ENCODE results near the gene RAB23.

RAB23 gene

GRCh38 chr6:57205550-57206328 lies 16.4 kb downstream of the RAB23 start:
- peaks cover 5% of the 10 kb centered on the region; the same call in 1 of the 2 replicates for H3K36me3 ChIP-seq (ENCODE audit: insufficient read depth, low read length)
- H3F3A ChIP-seq (ENCODE audit: low read depth): no peaks in the 10 kb centered on the region
- H3K4me1 ChIP-seq (ENCODE audit: insufficient read depth, low read length, poor library complexity, severe bottlenecking): peaks cover 17% of the 10 kb centered on the region
- peaks cover 11% of the 10 kb centered on the region; the same call in 1 of the 2 replicates for H3K79me2 ChIP-seq (ENCODE audit: insufficient read depth, low read length)
- no peak overlapping the region for H2AFZ ChIP-seq (ENCODE audit: low read length)
- TF ChIP-seq CTCF (conservative IDR thresholded peaks at IDR 0.05; ENCODE audit: low read length): no peak
- no peak for TF ChIP-seq EZH2phosphoT487 (IDR thresholded peaks at IDR 0.05; ENCODE audit: borderline replicate concordance)
- no peak overlapping the region for H3K9ac ChIP-seq (ENCODE audit: low read depth, low read length, poor library complexity, severe bottlenecking)
- H3K9me3 ChIP-seq (ENCODE audit: insufficient read depth, low read depth, low read length): no peaks in the 10 kb centered on the region
- H4K20me1 ChIP-seq (ENCODE audit: insufficient read depth, low read length, poor library complexity, severe bottlenecking): no peaks in the 10 kb centered on the region
- H3K27me3 ChIP-seq (ENCODE audit: insufficient read depth, low read length, poor library complexity, severe bottlenecking): no peaks in the 10 kb centered on the region
- no peaks in the 10 kb centered on the region for H3K9me2 ChIP-seq (replicated peaks; ENCODE audit: low read depth, low read length)
- no peak overlapping the region for H3K4me3 ChIP-seq (ENCODE audit: low read length, poor library complexity, severe bottlenecking)
- no peak overlapping the region for H3K4me2 ChIP-seq (ENCODE audit: low read depth, low read length, poor library complexity, severe bottlenecking)

- Histone ChIP-seq H3K4me1 (ENCODE audit: insufficient read depth, low read length, poor library complexity, severe bottlenecking) (peaks cover 12% of the 10 kb centered on the region), H3F3A (ENCODE audit: low read depth) (no peaks in the 10 kb centered on the region), H3K9me3 (ENCODE audit: insufficient read depth, low read depth, low read length) (no peaks in the 10 kb centered on the region), H4K20me1 (ENCODE audit: insufficient read depth, low read length, poor library complexity, severe bottlenecking) (no peaks in the 10 kb centered on the region), H3K36me3 (ENCODE audit: insufficient read depth, low read length) (peaks cover 5% of the 10 kb centered on the region; the same call in 1 of the 2 replicates), H3K27me3 (ENCODE audit: insufficient read depth, low read length, poor library complexity, severe bottlenecking) (no peaks in the 10 kb centered on the region), H3K4me2 (ENCODE audit: low read depth, low read length, poor library complexity, severe bottlenecking) (no peak overlapping the region), H3K9ac (ENCODE audit: low read depth, low read length, poor library complexity, severe bottlenecking) (no peak overlapping the region), H3K79me2 (ENCODE audit: insufficient read depth, low read length) (peaks cover 3% of the 10 kb centered on the region; the same call in 1 of the 2 replicates), H2AFZ (ENCODE audit: low read length) (no peak overlapping the region), H3K9me2 (replicated peaks; ENCODE audit: low read depth, low read length) (no peaks in the 10 kb centered on the region), H3K4me3 (ENCODE audit: low read length, poor library complexity, severe bottlenecking) (no peak overlapping the region)
- no peak for TF ChIP-seq EZH2phosphoT487 (IDR thresholded peaks at IDR 0.05; ENCODE audit: borderline replicate concordance)
- TF ChIP-seq CTCF (conservative IDR thresholded peaks at IDR 0.05; ENCODE audit: low read length): no peak
Measured at GRCh38 chr6:57201718-57202117, 20.4 kb downstream of the RAB23 start.

GRCh38 chr6:57198926-57199636 lies 23.0 kb downstream of the RAB23 start:
- Histone ChIP-seq H4K20me1 (ENCODE audit: insufficient read depth, low read length, poor library complexity, severe bottlenecking) (no peaks in the 10 kb centered on the region), H3K4me2 (ENCODE audit: low read depth, low read length, poor library complexity, severe bottlenecking) (no peak overlapping the region), H3K36me3 (ENCODE audit: insufficient read depth, low read length) (no peaks in the 10 kb centered on the region; the same call in 1 of the 2 replicates), H3K27me3 (ENCODE audit: insufficient read depth, low read length, poor library complexity, severe bottlenecking) (no peaks in the 10 kb centered on the region), H3F3A (ENCODE audit: low read depth) (no peaks in the 10 kb centered on the region), H3K9me3 (ENCODE audit: insufficient read depth, low read depth, low read length) (no peaks in the 10 kb centered on the region), H3K4me1 (ENCODE audit: insufficient read depth, low read length, poor library complexity, severe bottlenecking) (no peaks in the 10 kb centered on the region), H3K4me3 (ENCODE audit: low read length, poor library complexity, severe bottlenecking) (no peak overlapping the region), H3K79me2 (ENCODE audit: insufficient read depth, low read length) (peaks cover 3% of the 10 kb centered on the region; the same call in 1 of the 2 replicates), H2AFZ (ENCODE audit: low read length) (no peak overlapping the region), H3K9me2 (replicated peaks; ENCODE audit: low read depth, low read length) (no peaks in the 10 kb centered on the region), H3K9ac (ENCODE audit: low read depth, low read length, poor library complexity, severe bottlenecking) (no peak overlapping the region)
- TF ChIP-seq CTCF (conservative IDR thresholded peaks at IDR 0.05; ENCODE audit: low read length) (no peak), EZH2phosphoT487 (IDR thresholded peaks at IDR 0.05; ENCODE audit: borderline replicate concordance) (no peak)

Measured in Loucy (cell line).